NCI-H2107 (cell line): ENCODE measurements around the gene COMMD10.

Experiments used
- DNase-seq: peaks from one replicate; lab custom pipeline; 2025; lab: John Stamatoyannopoulos, UW

COMMD10 gene

DNA sequence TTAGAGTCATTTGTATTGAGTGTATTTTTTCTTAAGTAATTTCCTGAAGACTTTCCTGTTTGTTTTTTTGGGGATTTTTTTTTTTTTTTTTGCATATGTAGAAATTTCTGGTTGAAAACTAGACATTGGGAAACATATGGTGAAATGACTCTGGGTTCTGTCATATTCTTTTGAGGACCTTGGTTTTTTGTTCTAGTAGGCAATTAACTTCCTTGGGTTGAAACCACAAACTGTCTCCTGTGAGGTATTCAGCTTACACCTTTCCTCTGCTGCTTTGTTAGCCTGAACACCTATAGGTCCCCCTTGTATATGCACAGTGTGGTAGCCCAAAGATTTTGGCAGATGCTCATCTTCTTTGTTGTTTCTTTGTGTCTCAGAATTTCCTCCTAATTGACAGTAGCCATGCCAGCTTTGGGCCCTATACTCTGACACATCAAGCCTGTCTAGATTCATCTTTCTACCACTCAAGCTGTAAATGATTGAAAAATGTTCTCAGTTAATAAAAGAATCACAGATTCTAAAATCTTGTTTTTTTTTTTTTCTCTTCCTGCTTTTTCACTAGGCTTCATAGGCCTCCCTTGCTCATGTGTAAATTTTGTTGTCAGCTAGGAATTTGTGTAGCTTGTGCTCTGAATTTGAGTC, 140.6 kb downstream of the COMMD10 start:
- no peak for DNase-seq

DNA sequence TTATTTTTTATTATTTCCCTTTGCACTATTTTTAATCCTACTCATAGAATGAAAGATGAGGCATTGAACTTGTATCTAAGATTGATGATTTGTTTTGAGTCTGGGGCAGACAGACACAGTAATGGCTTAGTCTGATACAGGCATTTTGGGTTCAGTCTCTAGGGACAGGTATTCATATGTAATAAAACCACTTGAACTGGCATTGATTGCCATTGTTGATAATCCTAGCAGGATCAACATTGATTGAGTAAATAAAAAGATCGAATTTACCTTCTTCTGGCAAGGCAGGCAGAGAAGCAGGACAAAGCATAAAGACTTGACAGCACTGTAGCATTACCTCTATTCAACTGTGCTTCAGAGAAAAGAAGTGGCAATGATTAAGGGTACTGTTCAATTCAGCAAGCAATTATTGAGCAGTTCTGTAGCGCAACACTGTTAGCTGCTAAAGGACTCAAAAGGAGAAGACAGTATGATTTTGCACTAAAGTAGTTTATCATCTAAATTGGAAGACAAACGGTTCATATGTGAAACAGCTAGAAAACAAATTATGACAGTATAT, 144.4 kb downstream of the COMMD10 start:
- DNase-seq: no peak

DNA sequence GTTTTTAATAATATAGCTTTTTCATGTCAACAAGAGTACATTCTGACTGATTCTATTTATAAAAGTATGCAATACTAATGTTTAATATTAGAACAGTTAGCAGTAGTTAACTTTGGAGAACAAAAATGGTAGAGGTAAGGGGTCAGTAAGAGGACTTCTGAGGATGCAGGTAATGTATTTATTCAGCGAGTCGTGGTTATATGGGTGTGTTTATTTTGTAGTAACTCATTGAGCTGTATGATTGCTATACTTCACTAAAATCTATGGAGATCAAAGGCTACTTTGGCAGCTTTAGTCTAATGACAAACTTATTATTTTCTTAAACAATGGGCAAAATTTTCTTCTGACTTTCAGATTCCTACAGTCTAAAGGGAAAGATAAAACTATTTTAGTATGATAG, 146.5 kb downstream of the COMMD10 start:
- DNase-seq: no peak

DNA sequence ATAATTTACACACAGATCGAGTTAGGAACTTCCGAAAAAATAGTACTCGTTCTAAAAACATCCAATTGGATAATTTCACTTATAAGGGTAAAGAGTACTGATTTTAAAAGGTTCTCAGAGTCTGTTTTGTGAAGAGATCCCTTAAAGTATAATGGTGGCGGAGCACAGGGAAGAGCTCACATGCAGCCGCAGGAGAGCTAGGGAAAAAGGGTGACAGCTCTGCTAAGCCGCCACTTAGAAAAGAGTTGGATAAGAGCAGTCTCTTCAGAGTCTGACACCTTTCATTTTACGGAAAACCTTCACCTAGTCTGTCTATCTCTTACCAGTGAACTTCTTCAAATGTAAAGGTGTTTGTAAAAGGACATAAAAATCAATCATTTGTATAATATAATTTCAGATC, 149.9 kb downstream of the COMMD10 start:
- no peak for DNase-seq

DNA sequence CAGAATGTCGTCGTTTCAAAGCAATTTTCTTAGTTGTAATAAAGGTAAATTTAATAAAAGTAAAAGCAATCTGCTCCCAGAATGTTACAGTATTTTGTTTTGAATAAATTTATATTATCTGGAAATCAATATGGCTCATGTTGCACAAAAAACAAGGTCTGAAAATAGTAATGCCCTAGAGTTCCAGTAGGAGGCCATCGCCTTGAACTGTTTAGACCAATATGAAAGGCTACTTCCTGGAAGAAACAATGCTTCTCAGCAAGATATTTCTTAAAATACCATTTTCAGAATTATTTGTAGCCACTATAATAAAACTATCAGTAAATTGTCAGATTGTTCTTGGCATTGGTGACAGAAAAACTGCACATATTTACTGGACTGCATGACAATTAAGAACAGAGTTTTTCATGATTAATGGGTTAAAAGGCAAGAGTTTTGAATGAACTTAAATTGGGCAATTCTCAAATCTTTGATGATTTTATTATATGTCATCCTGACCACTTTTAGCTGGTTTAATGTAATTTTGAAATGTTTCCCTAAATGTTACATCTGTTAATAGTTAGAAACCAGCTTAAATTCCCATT, 153.2 kb downstream of the COMMD10 start:
- DNase-seq: no peak

DNA sequence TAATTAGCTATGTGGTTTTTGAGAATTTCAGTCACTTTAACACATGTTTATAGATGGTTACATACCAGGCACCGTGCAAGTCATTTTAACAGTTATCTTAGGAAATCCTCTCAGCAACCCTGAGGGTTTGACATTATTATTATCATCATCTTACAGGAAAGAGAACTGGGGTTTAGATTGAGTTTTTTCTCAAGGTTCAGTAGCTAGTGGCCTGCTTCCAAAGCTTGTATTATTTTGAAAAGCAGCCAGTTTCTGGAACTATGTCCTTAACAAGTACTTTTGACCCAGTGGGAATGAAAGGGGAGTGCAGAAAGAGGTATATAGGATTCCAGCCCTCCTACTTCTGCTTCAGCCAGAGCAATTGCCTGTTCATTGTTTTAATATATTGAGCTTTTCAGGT, 157.5 kb downstream of the COMMD10 start:
- DNase-seq: no peak

DNA sequence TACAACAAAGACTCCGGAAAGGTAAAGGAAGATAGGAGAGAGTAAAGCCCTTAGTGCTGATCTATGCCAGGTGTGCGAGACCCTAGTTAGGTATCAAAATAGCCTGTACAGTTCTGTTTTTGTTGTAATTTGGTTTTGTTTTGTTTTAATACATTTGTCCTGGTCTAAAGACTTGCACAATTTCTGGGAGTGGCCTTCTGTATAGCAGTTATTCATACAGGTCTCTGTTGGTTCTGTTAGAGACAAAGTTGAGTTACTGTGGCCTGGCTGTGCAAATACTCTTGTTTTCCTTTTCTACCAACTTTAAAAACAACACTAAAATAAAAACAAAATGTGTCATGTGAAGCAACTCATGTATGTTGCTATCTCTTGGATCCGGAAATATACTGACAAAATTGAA, 163.6 kb downstream of the COMMD10 start:
- DNase-seq: no peak

DNA sequence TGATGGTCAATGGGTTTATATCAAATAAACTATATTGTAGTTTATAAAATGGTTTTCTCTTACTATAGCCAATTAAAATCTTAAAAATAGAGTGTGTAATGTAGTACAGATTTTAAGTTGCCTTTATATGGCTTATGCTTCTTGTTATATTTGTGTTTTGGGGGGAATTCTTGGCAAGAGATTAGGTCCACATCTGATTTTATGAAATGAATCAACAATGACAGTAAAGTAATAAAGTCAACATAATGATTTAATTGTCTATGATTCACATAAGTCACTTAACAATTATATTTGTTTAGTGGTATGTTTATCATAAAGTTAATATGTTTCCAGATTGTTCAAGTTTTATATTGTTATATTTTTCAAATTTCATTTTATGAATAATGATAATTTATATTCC, 164.8 kb downstream of the COMMD10 start:
- no peak for DNase-seq

DNA sequence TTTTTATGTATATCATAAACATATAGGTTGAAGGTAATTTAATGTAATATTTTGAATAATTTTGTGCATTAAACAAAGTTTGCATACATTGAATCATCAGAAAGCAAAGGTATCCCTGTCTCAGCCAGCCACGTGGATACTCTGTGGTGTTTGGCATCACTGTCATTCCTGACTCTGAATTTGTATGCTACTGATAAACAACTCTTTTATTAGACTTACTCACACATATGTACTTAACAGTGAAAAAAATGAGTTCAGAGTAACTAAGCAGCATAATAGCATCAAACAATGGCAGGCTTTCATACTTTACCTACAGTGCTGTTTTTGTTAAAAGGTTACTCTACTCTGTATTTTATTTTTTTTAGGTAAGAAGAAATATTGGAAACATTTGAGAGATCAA, 171.9 kb downstream of the COMMD10 start:
- DNase-seq: no peak

DNA sequence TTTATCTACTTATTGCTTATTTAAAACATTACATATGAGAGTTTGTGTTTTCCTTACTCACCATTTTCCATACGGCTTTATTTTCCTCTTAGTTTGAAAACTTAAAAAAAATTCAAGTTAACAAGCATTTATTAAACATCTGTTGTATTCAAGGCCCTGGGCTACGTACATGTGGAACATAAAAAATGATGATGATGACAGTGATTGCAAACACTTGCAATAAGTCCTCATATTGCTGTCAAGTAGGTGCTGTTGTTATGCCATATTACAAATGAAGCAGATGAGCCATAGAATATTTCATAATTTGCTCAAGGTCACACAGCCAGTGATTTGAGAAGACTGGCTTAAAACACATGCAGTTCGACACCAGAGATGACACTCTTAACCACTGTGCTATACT, 180.6 kb downstream of the COMMD10 start:
- DNase-seq: no peak

DNA sequence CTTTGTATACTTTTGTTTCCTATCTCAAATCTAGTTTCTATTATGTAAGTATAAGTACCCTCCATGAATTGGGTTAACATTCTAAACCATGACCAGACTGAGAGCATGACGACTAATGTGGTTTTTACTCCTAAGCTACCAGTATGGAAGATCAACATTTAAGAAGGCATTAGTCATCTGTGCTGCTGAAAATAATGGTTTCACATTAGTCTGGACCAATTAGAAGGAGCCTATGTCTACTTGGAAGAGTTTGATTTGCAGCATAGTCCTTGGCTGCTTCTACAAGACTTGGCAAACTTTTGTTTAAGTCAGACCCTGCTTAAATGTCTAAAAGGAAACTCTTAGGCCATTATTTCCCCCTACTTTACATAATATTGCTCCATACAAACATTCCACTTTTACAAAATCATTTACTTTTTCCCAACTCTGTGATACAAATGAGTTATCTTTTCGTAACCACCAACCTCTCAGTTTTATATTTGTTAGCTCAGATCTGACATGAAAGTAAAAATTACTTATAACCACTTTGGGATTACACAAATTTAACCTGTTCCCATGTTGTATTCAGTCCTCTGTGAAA, 186.7 kb downstream of the COMMD10 start:
- DNase-seq: no peak

DNA sequence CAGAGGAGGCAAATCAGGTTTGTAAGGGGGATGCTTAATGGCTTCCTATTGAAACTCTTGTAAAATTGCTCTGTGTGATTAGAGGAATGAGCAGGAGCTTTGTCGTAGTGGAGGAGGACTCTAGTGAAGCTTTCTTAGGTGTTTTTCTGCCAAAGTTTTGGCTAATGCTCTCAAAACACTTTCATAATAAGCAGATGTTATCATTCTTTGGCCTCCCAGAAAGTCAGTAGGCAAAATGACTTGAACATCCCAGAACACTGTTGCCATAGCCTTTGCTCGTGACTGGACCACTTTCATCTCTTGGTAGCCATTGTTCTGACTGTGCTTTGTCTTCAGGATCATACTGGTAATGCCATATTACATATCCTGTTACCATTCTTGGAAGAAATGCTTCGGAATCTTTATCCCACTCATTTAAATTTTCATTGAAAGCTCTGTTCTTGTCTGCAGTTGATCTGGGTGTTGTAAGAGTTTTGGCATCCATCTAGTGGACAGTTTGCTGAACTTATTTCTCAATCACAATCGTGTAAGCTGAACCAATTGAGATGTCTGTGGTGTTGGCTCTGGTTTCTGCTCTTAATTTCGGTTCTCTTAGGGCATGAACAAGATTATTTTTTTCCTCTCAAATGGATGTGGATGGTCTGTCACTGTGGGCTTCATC, 187.6 kb downstream of the COMMD10 start:
- no peak for DNase-seq

DNA sequence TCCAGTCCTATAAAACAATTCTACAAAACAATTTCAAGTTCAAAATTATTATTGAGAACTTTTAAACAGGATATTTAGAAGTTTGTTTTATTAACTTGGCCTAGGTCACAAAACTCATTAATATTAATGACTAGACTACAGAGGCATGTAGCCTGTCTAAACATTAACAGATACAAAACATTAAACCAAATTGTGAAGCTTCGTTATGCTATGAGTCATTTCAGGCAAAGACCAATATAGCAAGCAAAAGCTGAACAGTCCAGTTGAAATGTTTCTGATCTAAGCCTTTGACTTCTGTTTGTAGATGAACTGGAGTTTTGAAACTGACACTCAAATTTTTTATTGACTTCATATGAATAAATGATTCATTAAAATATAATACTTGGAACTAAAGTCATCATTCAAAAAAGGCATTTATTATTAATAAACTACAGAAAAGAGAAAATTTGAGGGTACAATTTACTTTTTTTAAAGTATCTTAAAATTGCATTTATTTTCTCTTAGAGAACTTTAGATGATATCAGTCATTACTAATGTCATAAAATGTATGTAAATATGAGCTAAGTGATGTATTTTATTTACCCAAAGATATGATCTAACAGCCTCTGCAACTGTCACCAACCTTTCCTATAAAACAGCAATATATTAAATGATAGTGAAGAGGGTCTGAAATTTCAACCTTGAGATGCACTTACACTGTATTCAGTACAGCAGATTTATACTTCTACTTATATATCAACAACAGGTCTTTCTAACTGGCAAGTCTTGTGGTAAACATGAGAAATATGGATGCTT, 188.8 kb downstream of the COMMD10 start:
- no peak for DNase-seq

DNA sequence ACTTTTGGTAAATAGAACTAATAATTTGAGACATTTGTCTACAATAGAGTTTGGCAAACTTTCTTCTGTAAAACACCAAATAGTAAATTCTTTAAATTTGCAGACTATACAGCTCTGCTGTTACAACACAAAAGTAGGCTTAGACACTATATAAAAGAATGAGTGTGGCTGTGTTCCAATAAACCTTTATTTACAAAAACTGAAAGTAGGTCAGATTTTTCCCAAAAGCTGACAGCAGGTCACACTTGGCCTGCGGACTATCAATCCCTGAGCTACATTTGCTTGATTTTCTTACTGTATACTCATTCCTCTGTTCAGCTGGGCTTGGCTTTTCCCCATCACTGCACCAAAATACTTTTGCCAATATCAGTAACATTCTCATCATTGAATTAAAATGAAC, 189.4 kb downstream of the COMMD10 start:
- no peak for DNase-seq

DNA sequence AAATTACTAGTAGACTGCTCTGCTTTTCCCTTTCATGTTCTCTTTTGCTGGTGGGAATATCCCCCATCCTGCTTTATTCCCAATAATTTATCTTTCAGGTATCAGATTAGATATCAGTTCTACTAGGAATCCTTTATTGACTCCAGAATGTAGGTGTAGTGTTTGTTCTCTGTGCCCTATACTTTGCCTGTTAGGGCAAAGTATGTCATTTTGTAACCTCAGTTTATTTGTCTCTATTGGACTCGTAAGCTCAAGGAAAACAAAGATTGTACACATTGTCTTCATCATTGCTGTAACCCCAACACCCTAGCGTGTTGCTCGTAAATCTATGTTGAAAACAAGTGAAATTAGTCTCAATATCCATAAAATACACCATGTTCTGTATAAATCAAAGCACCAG, 190.5 kb downstream of the COMMD10 start:
- DNase-seq: no peak

DNA sequence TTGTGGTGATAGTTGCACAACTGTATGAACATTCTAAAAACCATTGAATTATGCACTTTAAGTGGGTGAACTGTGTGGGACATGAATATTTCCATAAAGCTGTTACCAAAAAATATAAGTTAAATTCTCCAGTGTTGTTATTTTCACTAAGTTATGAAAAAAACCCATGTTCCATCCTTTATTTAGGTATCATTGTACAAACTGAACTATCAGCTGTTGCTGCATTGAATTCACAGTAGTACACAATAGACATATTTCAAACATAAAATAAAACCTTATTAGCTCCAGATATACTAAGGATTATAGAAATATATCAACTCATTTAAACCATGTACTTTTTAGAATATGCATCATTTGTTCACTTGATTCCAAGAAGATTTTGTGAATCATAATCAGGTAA, 192.1 kb downstream of the COMMD10 start:
- no peak for DNase-seq

DNA sequence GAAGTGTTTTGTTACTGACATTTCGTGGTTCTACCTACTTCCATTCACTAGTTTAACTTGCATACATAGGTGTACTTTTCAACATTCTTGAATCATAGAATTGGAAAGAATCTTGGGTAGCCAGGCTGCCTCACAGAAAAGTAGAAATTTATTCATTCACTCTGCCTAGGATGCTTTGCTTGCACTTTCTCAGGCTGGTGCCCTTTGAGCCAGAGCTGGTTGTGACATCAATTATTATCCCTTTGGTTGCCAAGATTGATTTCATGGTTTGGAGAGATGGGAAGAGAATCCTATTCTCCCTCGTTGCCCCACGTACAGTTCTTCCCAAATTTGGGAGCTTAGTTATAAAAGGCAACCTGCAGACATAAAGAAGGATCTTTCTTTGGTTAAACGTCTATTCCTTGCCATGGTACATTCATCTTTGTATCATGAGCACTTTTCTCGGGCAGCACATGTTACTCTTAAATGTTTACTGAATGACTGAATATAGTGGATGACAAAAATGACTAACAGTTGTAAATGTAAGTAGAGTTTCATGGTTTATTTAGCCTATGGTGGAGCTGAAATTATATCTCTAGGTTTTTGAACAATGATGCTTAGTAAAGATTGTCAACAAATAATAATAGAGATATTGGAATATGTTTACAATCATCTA, 195.5 kb downstream of the COMMD10 start:
- no peak for DNase-seq

DNA sequence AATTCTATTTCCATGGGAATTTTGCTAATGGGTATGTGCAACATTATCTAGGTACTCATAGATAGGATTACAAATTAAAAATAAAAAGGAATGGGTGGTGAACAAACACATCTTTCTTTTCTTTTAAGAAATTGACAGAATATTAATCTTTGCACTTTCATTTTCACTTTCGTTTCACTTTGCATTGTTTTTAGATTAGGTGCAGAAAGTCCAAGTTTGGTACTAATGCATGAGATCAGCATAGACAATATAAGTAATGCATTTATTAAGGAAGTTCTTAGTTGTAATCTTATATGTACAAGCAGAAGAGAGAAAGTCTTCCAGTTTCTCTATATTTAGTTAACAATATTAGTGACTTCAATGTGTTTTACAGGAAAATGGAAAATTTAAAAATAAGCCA, 196.5 kb downstream of the COMMD10 start:
- no peak for DNase-seq

DNA sequence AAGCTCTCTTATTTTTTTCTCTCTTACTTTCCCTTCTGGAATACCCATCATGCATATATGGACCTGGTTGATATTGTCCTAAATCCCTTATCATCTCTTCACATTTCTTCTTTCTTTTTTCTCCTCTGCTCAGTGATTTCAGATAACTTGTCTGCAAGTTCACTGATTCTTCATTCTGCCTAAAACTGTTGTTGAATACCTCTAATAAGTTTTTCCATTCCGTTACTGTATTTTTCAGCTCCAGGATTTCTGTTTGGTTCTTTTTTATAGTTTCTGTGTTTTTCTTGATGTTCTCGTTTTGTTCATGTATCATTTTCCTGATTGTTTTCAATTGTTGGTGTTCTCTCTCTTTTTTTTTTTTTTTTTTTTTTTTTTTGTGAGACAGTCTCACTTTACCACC, 203.7 kb downstream of the COMMD10 start:
- no peak for DNase-seq

DNA sequence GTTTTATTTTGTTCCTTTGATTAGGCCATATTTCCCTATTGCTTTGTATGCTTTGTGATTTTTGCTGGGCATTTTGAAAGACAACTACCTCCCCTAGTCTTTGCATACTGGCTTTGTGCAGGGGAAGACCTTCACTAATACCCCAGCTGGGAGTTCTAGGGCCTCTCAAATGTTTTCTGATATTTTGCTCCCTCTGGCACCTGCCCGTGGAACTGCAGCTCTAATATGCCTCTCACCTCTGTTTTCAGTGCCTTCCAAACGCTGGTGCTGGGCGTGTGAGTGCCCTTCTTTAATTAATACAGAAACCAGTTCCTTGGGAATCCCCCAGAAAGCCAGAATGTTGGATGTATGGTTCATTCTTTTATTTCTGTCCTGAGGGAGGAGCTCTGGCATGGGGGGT, 204.5 kb downstream of the COMMD10 start:
- no peak for DNase-seq

DNA sequence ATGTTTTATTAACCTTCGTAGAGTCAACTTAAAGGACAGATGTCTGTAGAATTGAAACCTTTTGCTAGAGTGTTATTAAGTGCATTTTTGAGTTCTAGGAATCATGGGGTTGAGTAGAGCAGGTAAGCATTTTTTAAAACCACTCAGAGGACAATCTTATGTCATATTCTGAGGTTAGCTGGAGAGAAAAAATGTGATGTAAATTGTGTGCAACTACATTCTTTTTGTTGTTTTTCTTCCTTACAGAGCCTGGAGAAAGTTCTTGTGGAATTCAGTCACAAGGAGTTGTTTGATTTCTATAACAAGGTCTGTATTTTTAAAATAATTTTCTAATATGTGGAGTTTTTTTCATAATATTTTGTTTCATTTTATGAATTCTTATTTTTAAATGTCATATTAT, 206.4 kb downstream of the COMMD10 start:
- DNase-seq: no peak

DNA sequence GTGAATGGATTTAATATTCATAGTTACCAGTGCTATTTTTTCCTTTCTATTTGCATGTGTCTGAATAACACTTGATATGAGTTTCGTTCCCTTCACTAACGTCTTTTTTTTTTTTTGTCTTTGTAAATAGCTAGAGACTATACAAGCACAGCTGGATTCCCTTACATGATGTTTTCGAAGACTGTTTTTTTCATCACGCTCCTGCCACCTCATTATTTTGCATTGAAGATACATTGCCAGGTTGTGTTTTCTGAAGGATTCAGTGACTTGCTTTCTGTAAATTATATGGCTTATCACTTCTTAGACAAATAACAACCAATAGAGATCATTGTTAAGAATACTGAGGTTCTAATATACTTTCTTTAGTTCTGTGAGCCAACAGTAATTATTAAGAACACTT, 207.5 kb downstream of the COMMD10 start:
- DNase-seq: no peak
